GM21360 (cell line): ENCODE measurements around the gene RALGAPA1.

Source experiments
- ATAC-seq: cut with Tn5 transposase; IDR thresholded peaks from one replicate; pipeline ENCODE4 v1.9.1; 2021; ENCODE audit warnings: mild to moderate bottlenecking, moderate library complexity; ENCODE audit not compliant: unreplicated experiment

The RALGAPA1 gene

GRCh38 chr14:35553808-35554207, 255.3 kb downstream of the RALGAPA1 start:
- ATAC-seq = no peak

DNA sequence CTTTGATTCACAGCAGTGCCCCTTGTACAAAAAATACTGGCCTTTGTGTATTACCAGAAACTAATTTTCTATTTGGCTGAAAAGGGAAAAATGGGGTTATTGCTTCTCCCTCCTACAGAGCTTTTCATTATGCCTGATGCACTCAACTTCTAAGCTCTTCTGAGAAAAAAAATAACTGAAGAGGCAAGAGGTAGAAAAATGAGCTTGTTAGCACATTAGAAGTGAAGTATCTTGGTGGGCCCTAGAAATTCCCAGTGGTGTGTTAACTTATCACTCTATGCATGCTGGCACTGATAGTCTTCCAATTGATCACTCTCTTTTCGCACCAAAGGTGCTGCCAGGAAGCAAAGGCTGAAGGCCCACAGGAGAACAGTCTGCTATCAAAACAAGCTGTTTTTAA, 258.0 kb downstream of the RALGAPA1 start:
- ATAC-seq = no peak

DNA sequence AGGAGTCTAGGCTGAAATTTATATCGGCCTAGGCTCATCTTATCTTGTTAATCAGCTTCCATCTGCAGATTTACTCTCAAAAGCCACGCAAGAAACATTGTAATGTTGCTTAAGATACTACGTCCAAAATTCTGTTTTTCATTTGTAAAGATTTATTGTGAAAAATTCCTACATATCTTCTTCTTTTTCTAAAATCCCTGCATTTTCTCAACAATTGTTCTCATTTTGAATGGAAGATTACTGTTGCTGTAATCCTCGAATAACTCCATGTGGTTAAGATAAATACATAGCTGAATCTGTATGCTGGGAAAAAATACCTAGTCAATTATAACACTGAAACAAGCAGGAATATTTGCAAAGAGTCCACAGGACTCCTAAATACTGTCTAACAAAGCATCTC, 259.5 kb downstream of the RALGAPA1 start:
- no peak for ATAC-seq

- no peak for ATAC-seq
Observed at GRCh38 chr14:35543006-35543405, 266.1 kb downstream of the RALGAPA1 start.

DNA sequence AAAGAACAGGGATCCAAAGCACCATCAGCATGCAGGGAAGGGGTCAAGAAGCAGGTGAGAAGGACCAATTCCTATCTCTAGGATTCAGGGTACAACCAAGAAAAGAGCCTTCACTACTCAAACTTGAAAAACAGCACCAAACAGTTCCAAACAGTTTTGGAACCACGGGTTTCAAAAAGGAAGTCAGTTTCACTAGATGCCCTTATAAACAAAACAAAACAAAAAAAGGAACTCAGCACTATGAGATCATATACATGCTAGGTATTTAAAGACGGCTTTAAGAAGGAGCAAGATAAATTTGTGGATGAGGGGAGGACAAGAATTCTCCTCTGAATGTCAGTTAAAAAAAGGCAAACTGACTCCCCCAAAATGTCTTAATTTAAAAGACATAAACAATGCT, 269.1 kb downstream of the RALGAPA1 start:
- no peak for ATAC-seq

DNA sequence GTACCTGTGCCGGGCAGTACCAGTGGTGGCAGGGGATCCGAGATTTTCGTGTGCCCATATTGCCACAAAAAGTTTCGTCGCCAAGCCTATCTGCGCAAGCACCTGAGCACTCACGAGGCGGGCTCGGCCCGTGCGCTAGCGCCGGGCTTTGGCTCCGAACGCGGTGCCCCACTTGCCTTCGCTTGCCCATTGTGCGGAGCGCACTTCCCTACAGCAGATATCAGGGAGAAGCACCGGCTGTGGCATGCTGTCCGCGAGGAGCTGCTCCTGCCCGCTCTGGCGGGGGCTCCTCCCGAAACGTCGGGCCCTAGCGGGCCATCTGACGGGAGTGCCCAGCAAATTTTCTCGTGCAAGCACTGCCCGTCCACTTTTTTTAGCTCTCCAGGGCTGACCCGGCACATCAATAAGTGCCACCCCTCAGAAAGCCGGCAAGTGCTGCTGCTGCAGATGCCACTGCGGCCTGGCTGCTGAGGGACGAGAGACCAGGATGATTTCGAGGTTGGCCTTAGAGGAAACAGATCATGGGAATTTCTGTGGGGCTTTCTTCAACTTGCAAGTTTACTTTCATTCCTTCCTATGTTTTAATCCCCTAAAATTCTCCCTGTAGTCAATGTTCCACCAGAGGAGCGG, 273.5 kb downstream of the RALGAPA1 start:
- ATAC-seq = no peak

- peak; percentile 51 for ATAC-seq
Observed at GRCh38 chr14:35534873-35535482, 274.1 kb downstream of the RALGAPA1 start.

DNA sequence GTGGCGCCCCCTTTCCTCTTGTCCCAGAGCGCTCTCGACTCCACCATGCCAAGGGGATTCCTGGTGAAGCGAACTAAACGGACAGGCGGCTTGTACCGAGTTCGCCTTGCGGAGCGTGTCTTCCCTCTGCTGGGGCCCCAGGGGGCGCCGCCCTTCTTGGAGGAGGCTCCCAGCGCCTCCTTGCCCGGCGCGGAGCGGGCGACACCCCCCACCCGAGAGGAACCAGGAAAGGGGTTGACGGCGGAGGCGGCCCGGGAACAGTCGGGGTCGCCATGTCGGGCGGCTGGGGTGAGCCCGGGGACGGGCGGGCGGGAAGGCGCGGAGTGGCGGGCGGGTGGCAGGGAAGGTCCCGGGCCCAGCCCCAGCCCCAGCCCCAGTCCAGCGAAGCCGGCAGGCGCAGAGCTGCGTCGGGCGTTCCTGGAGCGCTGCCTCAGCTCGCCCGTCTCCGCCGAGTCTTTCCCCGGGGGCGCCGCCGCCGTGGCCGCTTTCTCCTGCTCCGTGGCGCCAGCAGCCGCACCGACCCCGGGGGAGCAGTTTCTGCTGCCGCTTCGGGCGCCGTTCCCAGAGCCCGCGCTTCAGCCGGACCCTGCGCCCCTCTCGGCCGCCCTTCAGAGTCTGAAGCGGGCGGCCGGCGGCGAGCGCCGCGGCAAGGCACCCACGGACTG, 274.8 kb downstream of the RALGAPA1 start:
- peak; percentile 20 for ATAC-seq

GRCh38 chr14:35533357-35534207, 275.5 kb downstream of the RALGAPA1 start, which contains the start of gene INSM2:
Gene INSM2 (plus strand): TSS chr14:35534164. CDS start chr14:35534253, 89 bp downstream.
- ATAC-seq = peak; percentile 69

DNA sequence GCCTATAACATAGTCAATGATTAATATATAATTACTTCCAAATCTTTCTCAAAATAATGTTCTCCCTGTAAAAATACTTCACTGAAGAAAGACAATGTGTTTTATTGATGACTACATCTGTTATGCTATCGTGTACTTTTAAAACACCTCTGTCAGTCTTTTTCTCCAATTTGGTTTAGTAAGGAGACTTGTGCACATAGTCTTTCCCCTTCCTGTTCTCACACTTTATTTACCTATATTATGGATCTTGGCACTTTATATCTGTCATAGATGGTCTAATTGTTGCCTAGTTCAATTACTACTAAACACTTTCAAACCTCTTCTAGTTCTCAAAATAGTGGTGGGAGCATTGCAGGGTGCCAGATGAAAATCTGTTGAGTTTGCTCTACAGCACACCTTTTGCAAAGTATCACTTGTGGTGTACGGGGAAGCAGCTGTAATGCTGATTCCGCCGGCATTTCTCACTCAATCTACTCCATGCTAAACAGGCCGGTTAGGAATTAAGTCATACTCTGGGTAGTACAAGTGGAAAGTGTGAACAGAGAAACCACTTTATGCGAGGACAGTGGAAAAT, 276.2 kb downstream of the RALGAPA1 start:
- no peak for ATAC-seq

GRCh38 chr14:35531960-35532747, 276.9 kb downstream of the RALGAPA1 start:
- ATAC-seq = no peak

DNA sequence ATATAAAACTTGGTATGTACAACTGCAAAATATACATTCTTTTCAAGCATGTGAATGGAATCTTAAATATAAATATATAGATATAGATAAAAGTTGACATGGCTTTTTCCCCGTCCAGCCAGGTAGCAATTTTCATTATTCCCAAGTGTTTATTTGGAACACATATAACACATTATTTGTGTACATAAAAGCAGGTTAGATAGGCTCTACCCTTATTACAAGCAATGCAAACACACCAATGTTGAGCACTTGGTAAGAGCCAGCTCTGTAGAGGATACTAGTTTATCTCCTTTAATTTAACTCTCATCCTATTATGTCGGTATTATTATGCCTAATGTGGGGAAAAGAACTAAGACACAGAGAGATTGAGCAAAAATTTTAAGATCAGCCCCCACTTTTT, 282.1 kb downstream of the RALGAPA1 start:
- no peak for ATAC-seq

DNA sequence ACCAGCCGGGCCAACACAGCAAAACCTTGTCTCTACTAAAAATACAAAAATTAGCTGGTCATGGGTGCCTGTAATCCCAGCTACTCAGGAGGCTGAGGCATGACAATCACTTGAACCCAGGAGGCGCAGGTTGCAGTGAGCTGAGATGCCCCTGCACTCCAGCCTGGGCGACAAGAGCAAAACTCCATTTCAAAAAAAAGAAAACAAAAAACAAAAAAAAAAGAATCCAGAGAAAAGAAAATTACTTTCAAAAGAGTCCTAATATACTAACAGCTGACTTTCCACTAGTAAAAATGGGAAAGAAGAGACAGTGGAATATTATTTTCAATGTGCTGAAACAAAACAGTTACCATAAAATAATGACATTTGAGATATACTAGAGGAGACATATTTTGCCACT, 283.4 kb downstream of the RALGAPA1 start:
- no peak for ATAC-seq

DNA sequence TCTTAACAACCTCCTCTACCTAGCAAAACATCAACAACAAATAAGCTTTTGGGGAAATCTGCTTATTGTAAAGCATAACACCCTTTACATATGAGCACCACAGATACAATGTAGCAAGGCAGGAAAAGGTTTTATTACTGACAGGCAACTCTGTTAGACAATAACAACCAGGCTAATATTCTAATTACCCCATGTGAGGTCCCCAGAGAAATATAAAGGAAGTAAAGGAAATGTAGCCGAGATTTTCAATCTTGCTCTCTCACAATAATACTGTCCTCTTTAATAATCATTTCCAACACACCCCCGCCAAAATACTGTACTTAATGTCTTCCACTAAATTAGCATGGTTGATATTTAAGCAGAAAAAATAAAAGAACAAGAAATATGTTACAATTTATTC, 289.1 kb downstream of the RALGAPA1 start:
- ATAC-seq = no peak

DNA sequence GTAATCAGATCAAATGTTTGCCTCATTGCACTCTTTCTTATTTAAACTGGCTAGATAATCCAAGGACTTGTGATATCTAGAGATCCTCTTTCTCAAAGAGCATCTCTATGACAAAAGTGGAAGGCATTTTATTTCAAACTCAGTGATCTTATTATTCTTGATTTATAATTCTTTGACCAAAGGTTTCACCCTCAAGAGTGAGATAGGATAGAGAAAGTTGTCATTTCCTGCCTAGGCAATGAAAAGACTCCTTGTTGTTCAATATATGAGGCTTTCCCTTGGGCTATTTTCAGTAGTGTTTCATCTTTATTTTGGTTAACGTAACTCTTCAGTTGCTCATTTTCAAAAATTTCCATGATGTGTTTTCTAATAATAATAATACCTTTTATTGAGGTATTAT, 293.2 kb downstream of the RALGAPA1 start:
- ATAC-seq = no peak

DNA sequence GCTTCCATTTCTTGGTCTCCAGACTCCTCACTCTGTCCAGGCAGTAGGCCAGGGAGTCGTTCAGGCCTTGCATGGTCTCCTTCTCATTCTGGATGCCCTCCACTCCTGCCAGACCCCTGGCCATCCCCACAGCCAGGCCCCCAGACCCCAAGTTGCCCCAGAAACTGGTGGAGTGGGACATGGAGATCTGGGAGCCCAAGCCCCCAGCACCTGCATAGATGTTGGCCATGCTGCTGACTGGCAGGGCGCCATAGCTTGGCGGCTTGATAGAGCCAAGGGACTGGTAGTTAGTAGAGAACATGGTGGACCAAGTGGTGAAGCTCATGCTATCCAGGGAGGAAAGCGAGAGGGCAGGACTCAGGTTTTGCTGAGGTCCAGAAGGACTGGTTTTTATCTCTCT, 296.3 kb downstream of the RALGAPA1 start:
- no peak for ATAC-seq

DNA sequence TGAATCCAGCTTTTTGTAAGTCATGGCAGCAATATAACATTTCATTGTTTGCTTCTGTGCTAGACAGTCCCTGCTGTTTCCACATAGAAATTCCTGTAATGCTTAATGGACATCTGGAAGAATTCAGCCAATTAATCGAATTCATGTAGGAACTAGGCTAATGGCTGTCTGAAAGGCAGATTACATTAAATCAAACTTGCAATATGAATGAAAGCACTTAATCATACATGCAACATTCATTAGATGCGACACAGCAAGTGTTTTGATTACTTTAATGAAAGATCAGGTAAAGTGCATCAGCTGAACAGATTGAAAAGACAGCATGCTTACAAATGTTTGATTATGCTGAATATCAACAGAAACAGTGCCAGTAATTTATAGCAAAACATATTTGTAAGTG, 299.2 kb downstream of the RALGAPA1 start:
- no peak for ATAC-seq

DNA sequence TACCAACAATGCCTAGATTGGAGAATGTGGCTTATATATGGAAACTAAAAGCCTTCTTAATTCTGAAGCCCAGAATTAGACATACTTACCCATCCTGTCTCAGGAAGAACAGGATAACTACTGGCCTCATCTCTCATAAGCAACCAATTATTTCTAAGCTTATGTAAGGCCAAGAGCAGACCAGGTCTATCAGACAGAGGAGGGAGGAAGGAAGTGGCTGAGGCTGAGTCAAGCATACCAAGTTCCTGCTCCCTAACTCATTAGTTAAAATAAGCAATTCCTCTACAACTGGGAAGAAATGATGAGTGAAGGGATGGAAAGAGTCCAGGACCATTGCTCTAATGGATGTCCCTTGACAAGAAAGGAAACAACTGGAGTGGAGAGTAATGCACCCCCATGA, 302.2 kb downstream of the RALGAPA1 start:
- no peak for ATAC-seq

GRCh38 chr14:35506461-35506860, 302.6 kb downstream of the RALGAPA1 start:
- no peak for ATAC-seq

DNA sequence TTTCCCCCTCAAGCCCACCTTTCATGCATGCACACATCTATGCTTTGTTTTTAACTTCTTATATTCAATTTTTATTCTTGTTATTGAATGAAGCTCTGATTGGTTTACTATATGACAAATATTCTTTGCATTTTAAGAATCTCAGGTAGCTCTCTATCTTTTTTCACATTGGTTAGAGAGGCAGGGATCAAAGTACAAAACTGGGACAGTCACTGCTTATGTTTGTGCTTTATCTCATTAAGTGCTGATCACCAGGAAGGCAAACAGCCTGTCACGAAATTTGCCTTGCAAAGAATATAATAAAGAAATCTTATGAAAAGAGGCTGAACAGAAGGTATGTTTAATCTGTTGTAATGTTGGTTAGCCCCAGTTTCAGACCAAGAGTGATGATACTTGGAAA, 304.8 kb downstream of the RALGAPA1 start:
- ATAC-seq = no peak
